Thyroid gland (tissue), 4 donors: ENCODE results near the gene CCP110. TPM values are rescaled to one million over a fixed set of nuclear protein-coding genes. Genes with fewer than 3 reads are reported as not detected.

ENCODE experiments used
- DNase-seq, 2 donors: peaks; one replicate each; pipeline ENCODE4 v3.0.0-alpha.2; 2019
- H3K27ac ChIP-seq, 3 donors: fragments of 200-600 bp; sonication (generic); 1 replicate in 2 of 3; 2 replicates in 1 of 3; pipeline ENCODE4 v1.5.1; 2016 to 2019; ENCODE audit warnings: mild to moderate bottlenecking in 1 of 3, moderate library complexity in 1 of 3
- H3K27me3 ChIP-seq: fragments of 200-600 bp; sonication (generic); one replicate; pipeline ENCODE4 v1.5.1; 2019
- H3K36me3 ChIP-seq, 2 donors: fragments of 200-600 bp; sonication (generic); one replicate each; pipeline ENCODE4 v1.5.1; 2016 to 2019
- H3K4me1 ChIP-seq, 2 donors: fragments of 200-600 bp; sonication (generic); one replicate each; pipeline ENCODE4 v1.5.1; 2017 to 2019
- H3K4me3 ChIP-seq, 3 donors: fragments of 200-600 bp; sonication (generic); replicated peaks in 1 of 3; 1 replicate in 2 of 3; 2 replicates in 1 of 3; pipeline ENCODE4 v1.5.1; 2016; ENCODE audit warnings: mild to moderate bottlenecking in 1 of 3
- H3K9me3 ChIP-seq: fragments of 200-600 bp; sonication (generic); one replicate; pipeline ENCODE4 v1.5.1; 2017
- POLR2A ChIP-seq, 2 donors: fragments of 450-650 bp; IDR thresholded peaks; one replicate each; pipeline ENCODE4 v1.6.1; 2017; ENCODE audit warnings: antibody characterized with exemption in 2 of 2, mild to moderate bottlenecking in 2 of 2, moderate library complexity in 1 of 2
- WGBS, 2 donors: methylation state at CpG; one replicate each; pipeline ENCODE4 v1.1.5; 2017; 5-methylcytosine and 5-hydroxymethylcytosine counted together
- intact Hi-C: fragments of 100-400 bp; cut with DNase I; formaldehyde crosslinking; loops from one replicate; pipeline ENCODE4 v1.15.1; 2023
- total RNA-seq, 4 donors: library from RNA; depleted of rRNA; stranded (reverse); fragments of >200 nt; gene quantifications; one replicate each; pipeline ENCODE4 v1.2.3, GENCODE V29; 2016
- TF ChIP-seq, protein P1 (sequence below), 6 experiments: fragments of 200-600 bp in 3 of 6; fragments of 450-650 bp in 3 of 6; sonication (generic) in 3 of 6; IDR thresholded peaks; one replicate each; pipeline ENCODE4 v1.5.1; 2016 to 2019; ENCODE audit warnings: antibody characterized with exemption in 6 of 6, mild to moderate bottlenecking in 2 of 6, inconsistent platforms in 1 of 6, moderate library complexity in 1 of 6

The CCP110 gene
- total RNA-seq, 4 donors from 2014 or later: 19.5 to 27.8 (median 24.0) TPM

DNA sequence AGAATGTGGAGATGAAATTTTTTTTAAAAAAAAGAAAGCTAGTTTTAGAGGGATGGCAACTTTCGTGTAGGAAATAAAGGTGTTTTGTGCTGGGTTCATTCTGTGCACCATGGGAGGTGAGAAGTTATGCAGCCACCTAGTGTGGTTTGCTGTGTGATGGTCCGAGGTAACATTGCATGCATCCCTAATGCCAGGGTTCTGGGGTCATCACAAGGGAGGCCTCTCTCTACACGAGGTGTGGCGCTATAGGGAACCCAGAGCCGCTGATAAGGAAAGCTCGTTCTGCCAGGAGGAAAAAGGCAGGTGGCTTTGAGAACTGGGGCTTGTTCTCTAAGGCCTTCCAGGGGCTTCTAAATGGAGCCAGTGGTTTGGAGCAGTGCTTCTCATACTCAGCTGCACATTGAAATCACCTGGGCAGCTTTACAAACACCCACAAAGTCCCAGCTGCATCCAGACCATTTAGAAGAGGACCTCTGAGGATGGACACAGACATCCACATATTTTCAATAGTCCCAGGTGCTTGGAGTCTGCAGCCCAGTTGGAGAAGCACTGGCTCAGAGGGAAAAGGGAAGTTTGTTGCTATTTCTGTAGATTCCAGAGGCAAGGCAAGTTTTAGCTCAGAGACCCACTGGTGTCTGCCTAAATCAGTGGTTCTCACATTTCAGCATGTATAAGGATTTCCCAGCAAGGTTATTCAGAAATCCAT lies 75.2 kb downstream of the CCP110 start:
- no peak overlapping the region for H3K4me3 ChIP-seq
- 70 to 85% methylated on average over 6 of the region's 6 CpGs for WGBS, 2 donors
- peaks cover 11 to 13% of the 10 kb centered on the region in 2 donors for H3K4me1 ChIP-seq
- peak overlapping the region in 1 of 3 donors; percentile 80 for H3K27ac ChIP-seq
- no peaks in the 10 kb centered on the region for H3K9me3 ChIP-seq
- no peaks in the 10 kb centered on the region for H3K27me3 ChIP-seq
- no peak for TF ChIP-seq POLR2A (IDR thresholded peaks at IDR 0.05)
- TF ChIP-seq, protein P1, sequence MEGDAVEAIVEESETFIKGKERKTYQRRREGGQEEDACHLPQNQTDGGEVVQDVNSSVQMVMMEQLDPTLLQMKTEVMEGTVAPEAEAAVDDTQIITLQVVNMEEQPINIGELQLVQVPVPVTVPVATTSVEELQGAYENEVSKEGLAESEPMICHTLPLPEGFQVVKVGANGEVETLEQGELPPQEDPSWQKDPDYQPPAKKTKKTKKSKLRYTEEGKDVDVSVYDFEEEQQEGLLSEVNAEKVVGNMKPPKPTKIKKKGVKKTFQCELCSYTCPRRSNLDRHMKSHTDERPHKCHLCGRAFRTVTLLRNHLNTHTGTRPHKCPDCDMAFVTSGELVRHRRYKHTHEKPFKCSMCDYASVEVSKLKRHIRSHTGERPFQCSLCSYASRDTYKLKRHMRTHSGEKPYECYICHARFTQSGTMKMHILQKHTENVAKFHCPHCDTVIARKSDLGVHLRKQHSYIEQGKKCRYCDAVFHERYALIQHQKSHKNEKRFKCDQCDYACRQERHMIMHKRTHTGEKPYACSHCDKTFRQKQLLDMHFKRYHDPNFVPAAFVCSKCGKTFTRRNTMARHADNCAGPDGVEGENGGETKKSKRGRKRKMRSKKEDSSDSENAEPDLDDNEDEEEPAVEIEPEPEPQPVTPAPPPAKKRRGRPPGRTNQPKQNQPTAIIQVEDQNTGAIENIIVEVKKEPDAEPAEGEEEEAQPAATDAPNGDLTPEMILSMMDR (IDR thresholded peaks at IDR 0.05): no peak
- no peak for DNase-seq
- intact Hi-C loops: no loop called here
- no peaks in the 10 kb centered on the region for H3K36me3 ChIP-seq

DNA sequence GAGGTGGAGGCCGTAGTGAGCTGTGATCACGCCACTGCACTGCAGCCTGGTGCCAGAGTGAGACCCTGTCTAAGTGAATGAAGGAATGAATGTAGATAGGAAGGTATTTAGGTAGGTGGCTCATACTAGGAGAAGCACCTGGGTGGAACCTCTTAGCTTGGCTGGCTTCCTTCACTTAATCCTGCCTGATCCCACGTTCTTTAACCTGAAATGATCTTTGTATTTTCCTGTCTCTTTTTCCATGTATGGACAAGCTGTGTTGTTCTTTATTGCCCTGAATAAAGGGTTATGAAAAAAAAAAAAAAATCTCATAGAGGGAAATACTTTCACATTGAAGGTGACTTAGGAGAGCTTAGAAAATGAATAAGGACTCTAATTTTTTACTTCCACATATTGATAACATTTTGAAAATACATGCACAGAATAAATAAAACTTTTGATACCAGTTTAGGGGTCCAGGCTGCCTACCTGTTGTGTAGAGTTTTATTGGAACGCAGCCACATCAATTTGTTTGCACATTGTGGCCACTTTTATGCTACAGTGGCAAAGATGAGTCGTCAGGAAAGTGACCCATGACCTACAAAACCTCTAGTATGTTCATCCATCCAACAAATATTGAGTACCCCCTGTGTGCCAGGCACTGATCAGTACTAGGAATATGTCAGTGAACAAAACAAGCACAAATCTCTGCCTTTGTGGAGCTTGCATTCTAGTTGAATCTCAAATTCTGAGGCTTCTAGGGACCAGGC lies 76.4 kb downstream of the CCP110 start:
- Histone ChIP-seq H3K4me1 (peaks cover 11 to 13% of the 10 kb centered on the region in 2 donors), H3K27me3 (no peaks in the 10 kb centered on the region), H3K9me3 (no peaks in the 10 kb centered on the region), H3K36me3 (no peaks in the 10 kb centered on the region), H3K27ac (peak overlapping the region in 2 of 3 donors; percentile 44 to 80), H3K4me3 (no peak overlapping the region)
- peak; percentile 6 to 12 for DNase-seq
- intact Hi-C loops: loop anchor here (2.0 to 10.0 kb wide), 2 partner anchors 55 to 287 kb away; no protein-coding TSS in a partner anchor
- TF ChIP-seq, protein P1 (IDR thresholded peaks at IDR 0.05): no peak
- no peak for TF ChIP-seq POLR2A (IDR thresholded peaks at IDR 0.05)
- WGBS, 2 donors: 65 to 67% methylated on average over 5 of the region's 5 CpGs

DNA sequence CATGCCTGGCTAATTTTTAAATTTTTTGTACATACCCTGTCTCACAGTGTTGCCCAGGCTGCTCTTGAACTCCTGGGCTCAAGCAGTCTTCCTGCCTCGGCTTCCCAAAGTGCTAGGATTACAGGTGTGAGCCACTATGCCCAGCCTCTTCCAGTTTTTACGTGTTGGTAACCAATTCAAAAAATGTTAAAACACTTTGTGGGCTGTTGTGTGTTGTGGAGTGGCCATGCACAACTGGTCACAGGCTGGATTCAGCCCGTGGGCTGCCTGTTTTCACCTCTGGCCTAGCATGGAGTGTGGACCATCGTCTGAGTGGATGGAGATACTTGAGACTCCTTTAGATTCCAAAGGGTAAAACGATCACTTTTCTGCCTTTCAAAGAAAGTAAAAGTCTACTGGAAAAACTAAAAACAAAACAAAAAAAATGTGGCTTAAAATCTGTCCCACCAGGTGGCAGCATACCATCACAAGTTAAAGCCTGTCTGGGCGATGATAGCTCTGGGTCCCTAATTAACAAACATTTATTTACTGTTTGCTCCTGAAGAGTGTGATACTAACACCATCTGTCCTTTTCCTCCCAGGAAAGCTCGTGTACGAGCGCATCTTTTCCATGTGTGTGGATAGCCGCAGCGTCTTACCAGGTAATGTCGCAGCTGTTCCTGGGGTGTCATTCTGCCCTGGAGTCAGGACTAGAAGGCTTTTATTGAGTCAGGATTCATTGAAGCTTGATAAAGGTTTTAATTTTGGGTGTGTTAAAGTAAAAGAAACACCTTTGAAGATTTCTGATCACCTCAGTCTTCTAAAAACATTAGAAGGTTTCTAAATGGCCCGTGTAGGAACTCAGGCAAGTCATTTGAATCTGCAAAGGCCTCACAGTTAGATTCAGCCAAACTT lies 77.6 kb downstream of the CCP110 start:
- WGBS, 2 donors: 47 to 52% methylated on average over 13 of the region's 13 CpGs
- DNase-seq: peak; percentile 38 to 50
- Histone ChIP-seq H3K27ac (peak overlapping the region in 2 of 3 donors; percentile 44 to 80), H3K4me1 (peaks cover 11 to 13% of the 10 kb centered on the region in 2 donors), H3K27me3 (no peaks in the 10 kb centered on the region), H3K9me3 (no peaks in the 10 kb centered on the region), H3K36me3 (no peaks in the 10 kb centered on the region), H3K4me3 (no peak overlapping the region)
- intact Hi-C loops: loop anchor here (2.0 to 10.0 kb wide), 2 partner anchors 53 to 285 kb away; no protein-coding TSS in a partner anchor
- TF ChIP-seq, protein P1 (IDR thresholded peaks at IDR 0.05): peak; percentile 31 to 87 (median 70)
- TF ChIP-seq POLR2A (IDR thresholded peaks at IDR 0.05): no peak

Other genes starting within 250 kb of the CCP110 start
- not detected for gene CLEC19A, start 238.2 kb upstream of the CCP110 start, total RNA-seq
- 1 to 10 TPM in 3 of 4 donors, under 1 TPM in 1; 0.29 to 4.0 (median 1.4) TPM for gene TMC5, start 106.1 kb upstream of the CCP110 start, total RNA-seq
- 10 to 100 TPM; 57.3 to 80.9 (median 68.8) TPM for gene GDE1, start 1.8 kb upstream of the CCP110 start, total RNA-seq
- 10 to 100 TPM; 64.9 to 74.3 (median 68.8) TPM for gene VPS35L, start 31.8 kb downstream of the CCP110 start, total RNA-seq
- 10 to 100 TPM in 3 of 4 donors, 1 to 10 TPM in 1; 8.9 to 11.5 (median 10.5) TPM for gene KNOP1, start 194.3 kb downstream of the CCP110 start, total RNA-seq
- 100 to 1,000 TPM in 1 of 4 donors, 10 to 100 TPM in 3; 49.7 to 103 (median 94.2) TPM for gene IQCK, start 194.3 kb downstream of the CCP110 start, total RNA-seq